Measurements from ENCODE around the gene CRIP3. TPM values are rescaled to one million over a fixed set of nuclear protein-coding genes. Genes with fewer than 3 reads are reported as not detected.

The CRIP3 gene
- total RNA-seq, 2 donors from 2014 or later, result 1.5 TPM; not detected in 1

GRCh38 chr6:43264599-43265145, 44.0 kb downstream of the CRIP3 start:
- Histone ChIP-seq H3K4me1 (peaks cover 0 to 29% of the 10 kb centered on the region in 2 donors), H3K4me3 (no peak overlapping the region), H3K9me3 (no peaks in the 10 kb centered on the region), H3K27ac (no peak overlapping the region), H3K36me3 (no peaks in the 10 kb centered on the region), H3K27me3 (no peaks in the 10 kb centered on the region)
- DNase-seq (ENCODE audit: low spot score), result no peak
- no peak for TF ChIP-seq CTCF (IDR thresholded peaks at IDR 0.05)

GRCh38 chr6:43263314-43264178, 45.1 kb downstream of the CRIP3 start:
- Histone ChIP-seq H3K4me1 (peaks cover 0 to 20% of the 10 kb centered on the region in 2 donors), H3K27ac (no peak overlapping the region), H3K36me3 (no peaks in the 10 kb centered on the region), H3K4me3 (no peak overlapping the region), H3K9me3 (no peaks in the 10 kb centered on the region), H3K27me3 (no peaks in the 10 kb centered on the region)
- TF ChIP-seq CTCF (IDR thresholded peaks at IDR 0.05), result peak; percentile 51 to 83
- peak; percentile 78 for DNase-seq (ENCODE audit: low spot score)

GRCh38 chr6:43262780-43263313, 45.8 kb downstream of the CRIP3 start:
- Histone ChIP-seq H3K9me3 (no peaks in the 10 kb centered on the region), H3K27ac (no peak overlapping the region)
- DNase-seq (ENCODE audit: low spot score), result no peak

GRCh38 chr6:43262000-43262779, 46.4 kb downstream of the CRIP3 start:
- TF ChIP-seq CTCF (IDR thresholded peaks at IDR 0.05), result no peak
- peaks cover 0 to 7% of the 10 kb centered on the region in 2 donors for H3K4me1 ChIP-seq
- H3K4me3 ChIP-seq, result no peak overlapping the region

More at GRCh38 chr6:43262780-43263313, 45.8 kb downstream of the CRIP3 start:
- Histone ChIP-seq H3K4me3 (no peak overlapping the region), H3K4me1 (peaks cover 0 to 13% of the 10 kb centered on the region in 2 donors), H3K36me3 (no peaks in the 10 kb centered on the region), H3K27me3 (no peaks in the 10 kb centered on the region)
- TF ChIP-seq CTCF (IDR thresholded peaks at IDR 0.05), result no peak

GRCh38 chr6:43261198-43261597, 47.4 kb downstream of the CRIP3 start:
- no peak for TF ChIP-seq CTCF (IDR thresholded peaks at IDR 0.05)
- Histone ChIP-seq H3K4me1 (peaks cover 0 to 5% of the 10 kb centered on the region in 2 donors), H3K27ac (no peak overlapping the region), H3K27me3 (no peaks in the 10 kb centered on the region), H3K9me3 (no peaks in the 10 kb centered on the region), H3K36me3 (no peaks in the 10 kb centered on the region), H3K4me3 (no peak overlapping the region)
- DNase-seq (ENCODE audit: low spot score), result no peak

More at GRCh38 chr6:43262000-43262779, 46.4 kb downstream of the CRIP3 start:
- no peaks in the 10 kb centered on the region for H3K9me3 ChIP-seq
- no peak overlapping the region for H3K27ac ChIP-seq
- no peaks in the 10 kb centered on the region for H3K36me3 ChIP-seq
- no peaks in the 10 kb centered on the region for H3K27me3 ChIP-seq
- no peak for DNase-seq (ENCODE audit: low spot score)

All from right atrium auricular region (tissue), 2 donors.